ENCODE measurements around the gene AIM2.

DNA sequence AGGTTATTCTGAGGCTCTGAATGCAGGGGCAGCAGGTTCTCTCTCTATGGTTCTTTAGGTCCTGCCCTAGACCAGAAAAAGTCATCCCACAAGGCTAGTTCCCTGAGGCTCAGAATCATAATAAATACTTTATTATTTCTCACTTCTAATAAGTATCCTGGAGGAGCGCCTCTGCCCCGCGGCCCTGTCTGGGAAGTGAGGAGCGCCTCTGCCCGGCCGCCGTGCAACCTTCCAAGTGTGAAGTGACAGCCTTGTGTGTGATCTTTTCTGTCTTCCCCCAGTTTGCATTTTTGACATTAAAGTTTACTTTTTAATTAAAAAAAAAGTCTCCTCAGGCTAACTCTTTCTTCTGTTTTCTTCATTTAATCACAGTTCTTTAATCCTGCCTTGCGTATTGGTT, 11.5 kb downstream of the AIM2 start:
- TF ChIP-seq WRNIP1 (IDR thresholded peaks at IDR 0.05; ENCODE audit: borderline replicate concordance, low read depth, low read length), result no peak
- no peak for TF ChIP-seq JUND (IDR thresholded peaks at IDR 0.05; ENCODE audit: low read depth, low read length)
- TF ChIP-seq, protein P1, sequence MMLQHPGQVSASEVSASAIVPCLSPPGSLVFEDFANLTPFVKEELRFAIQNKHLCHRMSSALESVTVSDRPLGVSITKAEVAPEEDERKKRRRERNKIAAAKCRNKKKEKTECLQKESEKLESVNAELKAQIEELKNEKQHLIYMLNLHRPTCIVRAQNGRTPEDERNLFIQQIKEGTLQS (IDR thresholded peaks at IDR 0.05; ENCODE audit: borderline replicate concordance, extremely low read depth, low read depth, low read length), result no peak
- TF ChIP-seq, protein P2, sequence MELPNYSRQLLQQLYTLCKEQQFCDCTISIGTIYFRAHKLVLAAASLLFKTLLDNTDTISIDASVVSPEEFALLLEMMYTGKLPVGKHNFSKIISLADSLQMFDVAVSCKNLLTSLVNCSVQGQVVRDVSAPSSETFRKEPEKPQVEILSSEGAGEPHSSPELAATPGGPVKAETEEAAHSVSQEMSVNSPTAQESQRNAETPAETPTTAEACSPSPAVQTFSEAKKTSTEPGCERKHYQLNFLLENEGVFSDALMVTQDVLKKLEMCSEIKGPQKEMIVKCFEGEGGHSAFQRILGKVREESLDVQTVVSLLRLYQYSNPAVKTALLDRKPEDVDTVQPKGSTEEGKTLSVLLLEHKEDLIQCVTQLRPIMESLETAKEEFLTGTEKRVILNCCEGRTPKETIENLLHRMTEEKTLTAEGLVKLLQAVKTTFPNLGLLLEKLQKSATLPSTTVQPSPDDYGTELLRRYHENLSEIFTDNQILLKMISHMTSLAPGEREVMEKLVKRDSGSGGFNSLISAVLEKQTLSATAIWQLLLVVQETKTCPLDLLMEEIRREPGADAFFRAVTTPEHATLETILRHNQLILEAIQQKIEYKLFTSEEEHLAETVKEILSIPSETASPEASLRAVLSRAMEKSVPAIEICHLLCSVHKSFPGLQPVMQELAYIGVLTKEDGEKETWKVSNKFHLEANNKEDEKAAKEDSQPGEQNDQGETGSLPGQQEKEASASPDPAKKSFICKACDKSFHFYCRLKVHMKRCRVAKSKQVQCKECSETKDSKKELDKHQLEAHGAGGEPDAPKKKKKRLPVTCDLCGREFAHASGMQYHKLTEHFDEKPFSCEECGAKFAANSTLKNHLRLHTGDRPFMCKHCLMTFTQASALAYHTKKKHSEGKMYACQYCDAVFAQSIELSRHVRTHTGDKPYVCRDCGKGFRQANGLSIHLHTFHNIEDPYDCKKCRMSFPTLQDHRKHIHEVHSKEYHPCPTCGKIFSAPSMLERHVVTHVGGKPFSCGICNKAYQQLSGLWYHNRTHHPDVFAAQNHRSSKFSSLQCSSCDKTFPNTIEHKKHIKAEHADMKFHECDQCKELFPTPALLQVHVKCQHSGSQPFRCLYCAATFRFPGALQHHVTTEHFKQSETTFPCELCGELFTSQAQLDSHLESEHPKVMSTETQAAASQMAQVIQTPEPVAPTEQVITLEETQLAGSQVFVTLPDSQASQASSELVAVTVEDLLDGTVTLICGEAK (IDR thresholded peaks at IDR 0.05; ENCODE audit: borderline replicate concordance), result no peak
- TF ChIP-seq EZH2 (IDR thresholded peaks at IDR 0.05; ENCODE audit: borderline replicate concordance, control insufficient read depth, low read depth, low read length), result no peak
- no peak for TF ChIP-seq ETV6 (conservative IDR thresholded peaks at IDR 0.05 in 1 of 2, IDR thresholded peaks at IDR 0.05 in 1 of 2; ENCODE audit: borderline replicate concordance in 1 of 2, low read depth in 1 of 2)
- TF ChIP-seq POLR2A (IDR thresholded peaks at IDR 0.05; ENCODE audit: low read depth, low read length), result no peak
- TF ChIP-seq, protein P3, sequence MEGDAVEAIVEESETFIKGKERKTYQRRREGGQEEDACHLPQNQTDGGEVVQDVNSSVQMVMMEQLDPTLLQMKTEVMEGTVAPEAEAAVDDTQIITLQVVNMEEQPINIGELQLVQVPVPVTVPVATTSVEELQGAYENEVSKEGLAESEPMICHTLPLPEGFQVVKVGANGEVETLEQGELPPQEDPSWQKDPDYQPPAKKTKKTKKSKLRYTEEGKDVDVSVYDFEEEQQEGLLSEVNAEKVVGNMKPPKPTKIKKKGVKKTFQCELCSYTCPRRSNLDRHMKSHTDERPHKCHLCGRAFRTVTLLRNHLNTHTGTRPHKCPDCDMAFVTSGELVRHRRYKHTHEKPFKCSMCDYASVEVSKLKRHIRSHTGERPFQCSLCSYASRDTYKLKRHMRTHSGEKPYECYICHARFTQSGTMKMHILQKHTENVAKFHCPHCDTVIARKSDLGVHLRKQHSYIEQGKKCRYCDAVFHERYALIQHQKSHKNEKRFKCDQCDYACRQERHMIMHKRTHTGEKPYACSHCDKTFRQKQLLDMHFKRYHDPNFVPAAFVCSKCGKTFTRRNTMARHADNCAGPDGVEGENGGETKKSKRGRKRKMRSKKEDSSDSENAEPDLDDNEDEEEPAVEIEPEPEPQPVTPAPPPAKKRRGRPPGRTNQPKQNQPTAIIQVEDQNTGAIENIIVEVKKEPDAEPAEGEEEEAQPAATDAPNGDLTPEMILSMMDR (IDR thresholded peaks at IDR 0.05 in 2 of 3, conservative IDR thresholded peaks at IDR 0.05 in 1 of 3; ENCODE audit: control insufficient read depth in 2 of 3, extremely low read depth in 1 of 3, insufficient read depth in 1 of 3, low read depth in 3 of 3, low read length in 3 of 3), result no peak
- no peak for TF ChIP-seq DPF2 (IDR thresholded peaks at IDR 0.05)
- TF ChIP-seq EED (IDR thresholded peaks at IDR 0.05; ENCODE audit: low read depth), result no peak
- no peak for TF ChIP-seq FOS (IDR thresholded peaks at IDR 0.05; ENCODE audit: borderline replicate concordance, extremely low read depth, insufficient read length)

Measured in GM12878 (cell line).